ENCODE measurements around the gene PIGL. TPM values are rescaled to one million over a fixed set of nuclear protein-coding genes. Genes with fewer than 3 reads are reported as not detected.

PIGL gene
- total and polyA plus RNA-seq, 2 donors (not counting 3 experiments of a cell fraction or from before 2014, with no cell fraction given), result 28.6 to 40.8 TPM

DNA sequence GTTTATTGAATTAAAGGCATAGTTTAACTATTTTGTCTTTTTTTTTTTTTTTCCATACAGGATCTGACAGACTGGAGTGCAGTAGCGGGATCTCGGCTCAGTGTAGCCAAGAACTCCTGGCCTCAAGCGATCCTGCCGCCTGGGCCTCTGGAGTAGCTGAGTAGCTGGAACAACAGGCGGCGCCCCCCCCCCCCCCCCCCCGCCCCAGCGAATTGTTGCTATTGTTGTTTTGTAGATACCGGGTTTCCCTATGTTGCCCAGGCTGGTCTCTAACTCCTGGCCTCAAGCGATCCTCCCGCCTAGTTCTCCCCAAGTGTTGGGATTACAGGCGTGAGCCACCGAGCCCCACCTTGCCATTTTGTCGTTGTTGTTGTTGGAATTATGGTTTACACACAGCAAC, 137.6 kb downstream of the PIGL start:
- Histone ChIP-seq H3K4me3 (replicated peaks in 1 of 3; ENCODE audit: insufficient read depth in 1 of 3, low read depth in 1 of 3, low read length in 3 of 3) (no peak overlapping the region), H3K27ac (ENCODE audit: insufficient read depth, low read depth, low read length) (no peak overlapping the region), H3K27me3 (ENCODE audit: control insufficient read depth in 2 of 2, insufficient read depth in 2 of 2, low read length in 2 of 2) (no peaks in the 10 kb centered on the region), H3K4me1 (ENCODE audit: control insufficient read depth, extremely low read depth, insufficient read depth, low read length) (peaks cover 10% of the 10 kb centered on the region), H3K36me3 (ENCODE audit: control insufficient read depth in 2 of 2, extremely low read depth in 1 of 2, insufficient read depth in 2 of 2, low read length in 2 of 2) (no peaks in the 10 kb centered on the region), H4K20me1 (replicated peaks; ENCODE audit: control insufficient read depth, extremely low read depth, insufficient read depth, low read length) (no peaks in the 10 kb centered on the region), H3K9me3 (replicated peaks; ENCODE audit: control insufficient read depth, insufficient read depth, low read length) (no peaks in the 10 kb centered on the region), H2AFZ (ENCODE audit: low read depth, low read length) (no peak overlapping the region), H3K4me2 (ENCODE audit: insufficient read depth, low read length) (no peak overlapping the region), H3K9ac (replicated peaks; ENCODE audit: extremely low read depth, insufficient read depth, low read length) (no peak overlapping the region), H3K79me2 (ENCODE audit: control insufficient read depth, insufficient read depth, low read length) (peaks cover 5% of the 10 kb centered on the region), H3K9me1 (replicated peaks; ENCODE audit: control insufficient read depth, extremely low read depth, insufficient read depth, low read length) (no peaks in the 10 kb centered on the region)
- ChIA-PET CTCF (interaction anchor here (1.6 to 2.0 kb wide), 2 partner anchors 9 to 11 kb away, joined by 4 to 8 read pairs; no protein-coding TSS in a partner anchor), POLR2A (interaction anchor here (0.7 kb wide), 1 partner anchor 280 kb away, joined by 3 read pairs; no protein-coding TSS in a partner anchor)
- FAIRE-seq, result no peak
- no TSS peak for BruUV-seq (replicated peaks)
- no peak for TF ChIP-seq JUN (IDR thresholded peaks at IDR 0.05; ENCODE audit: borderline replicate concordance, insufficient read depth, insufficient read length, low read depth)
- TF ChIP-seq, protein P1, sequence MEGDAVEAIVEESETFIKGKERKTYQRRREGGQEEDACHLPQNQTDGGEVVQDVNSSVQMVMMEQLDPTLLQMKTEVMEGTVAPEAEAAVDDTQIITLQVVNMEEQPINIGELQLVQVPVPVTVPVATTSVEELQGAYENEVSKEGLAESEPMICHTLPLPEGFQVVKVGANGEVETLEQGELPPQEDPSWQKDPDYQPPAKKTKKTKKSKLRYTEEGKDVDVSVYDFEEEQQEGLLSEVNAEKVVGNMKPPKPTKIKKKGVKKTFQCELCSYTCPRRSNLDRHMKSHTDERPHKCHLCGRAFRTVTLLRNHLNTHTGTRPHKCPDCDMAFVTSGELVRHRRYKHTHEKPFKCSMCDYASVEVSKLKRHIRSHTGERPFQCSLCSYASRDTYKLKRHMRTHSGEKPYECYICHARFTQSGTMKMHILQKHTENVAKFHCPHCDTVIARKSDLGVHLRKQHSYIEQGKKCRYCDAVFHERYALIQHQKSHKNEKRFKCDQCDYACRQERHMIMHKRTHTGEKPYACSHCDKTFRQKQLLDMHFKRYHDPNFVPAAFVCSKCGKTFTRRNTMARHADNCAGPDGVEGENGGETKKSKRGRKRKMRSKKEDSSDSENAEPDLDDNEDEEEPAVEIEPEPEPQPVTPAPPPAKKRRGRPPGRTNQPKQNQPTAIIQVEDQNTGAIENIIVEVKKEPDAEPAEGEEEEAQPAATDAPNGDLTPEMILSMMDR (IDR thresholded peaks at IDR 0.05; ENCODE audit: extremely low read depth in 1 of 2, insufficient read depth in 1 of 2, low read depth in 1 of 2, low read length in 2 of 2), result no peak
- TF ChIP-seq GATA2 (IDR thresholded peaks at IDR 0.05; ENCODE audit: insufficient read depth, insufficient read length, low read depth, low read length), result no peak
- no peak for TF ChIP-seq MYC (IDR thresholded peaks at IDR 0.05; ENCODE audit: low read depth, low read length)
- TF ChIP-seq POLR2A (IDR thresholded peaks at IDR 0.05; ENCODE audit: low read depth, low read length), result no peak
- no peak for TF ChIP-seq EZH2 (IDR thresholded peaks at IDR 0.05; ENCODE audit: borderline replicate concordance, low read depth, low read length, severe bottlenecking)
- no peak for TF ChIP-seq POLR2AphosphoS5 (IDR thresholded peaks at IDR 0.05; ENCODE audit: insufficient read depth, low read depth, low read length)
- no peak for TF ChIP-seq FOS (IDR thresholded peaks at IDR 0.05; ENCODE audit: borderline replicate concordance, insufficient read depth, low read length)
- no peak for DNase-seq (ENCODE audit: low read depth, low spot score)
- dilution Hi-C loops (cut with MboI; ENCODE audit: extremely low pct_ligation_motif_present, low sequenced_read_pairs), result no loop called here
- intact Hi-C loops (cut with micrococcal nuclease), result no loop called here

Data from endothelial cell of umbilical vein (primary cell).